ENCODE measurements around the gene PIEZO2. TPM values are rescaled to one million over a fixed set of nuclear protein-coding genes. Genes with fewer than 3 reads are reported as not detected.

The PIEZO2 gene
- total RNA-seq, 1 experiment from 2014 or later = 10.7 TPM

- TF ChIP-seq KAT7 (CRISPR knock-in tag; IDR thresholded peaks at IDR 0.05; ENCODE audit: borderline replicate concordance) (no peak), TEAD1 (CRISPR knock-in tag; IDR thresholded peaks at IDR 0.05) (no peak)
Observed at GRCh38 chr18:11066038-11066437, 83.3 kb downstream of the PIEZO2 start (continued).

GRCh38 chr18:11064727-11065460 lies 84.5 kb downstream of the PIEZO2 start:
- no peak for TF ChIP-seq NFE2L1 (CRISPR knock-in tag; IDR thresholded peaks at IDR 0.05)
- TF ChIP-seq GABPB1 (CRISPR knock-in tag; IDR thresholded peaks at IDR 0.05) = no peak
- TF ChIP-seq GTF2I (CRISPR knock-in tag; conservative IDR thresholded peaks at IDR 0.05) = no peak
- no peak for TF ChIP-seq ZNF263 (CRISPR knock-in tag; IDR thresholded peaks at IDR 0.05; ENCODE audit: low read depth)
- TF ChIP-seq HMGXB4 (CRISPR knock-in tag; IDR thresholded peaks at IDR 0.05) = no peak
- TF ChIP-seq E2F5 (CRISPR knock-in tag; IDR thresholded peaks at IDR 0.05) = no peak
- TF ChIP-seq SOX15 (CRISPR knock-in tag; IDR thresholded peaks at IDR 0.05) = no peak
- no peak for TF ChIP-seq MLX (CRISPR knock-in tag; IDR thresholded peaks at IDR 0.05)
- TF ChIP-seq RELA (CRISPR knock-in tag; IDR thresholded peaks at IDR 0.05; ENCODE audit: borderline replicate concordance) = no peak
- no peak for TF ChIP-seq OVOL2 (CRISPR knock-in tag; IDR thresholded peaks at IDR 0.05; ENCODE audit: borderline replicate concordance)
- no peak for TF ChIP-seq NFATC4 (CRISPR knock-in tag; IDR thresholded peaks at IDR 0.05)
- no peak for TF ChIP-seq JAZF1 (CRISPR knock-in tag; IDR thresholded peaks at IDR 0.05)
- TF ChIP-seq CTCF (IDR thresholded peaks at IDR 0.05) = no peak
- TF ChIP-seq ETV6 (CRISPR knock-in tag; IDR thresholded peaks at IDR 0.05) = no peak
- TF ChIP-seq JUN (CRISPR knock-in tag; IDR thresholded peaks at IDR 0.05) = no peak
- TF ChIP-seq ZNF281 (CRISPR knock-in tag; IDR thresholded peaks at IDR 0.05) = no peak
- no peak for TF ChIP-seq FOXJ3 (CRISPR knock-in tag; IDR thresholded peaks at IDR 0.05; ENCODE audit: borderline replicate concordance)
- no peak for TF ChIP-seq ZNF396 (CRISPR knock-in tag; IDR thresholded peaks at IDR 0.05; ENCODE audit: borderline replicate concordance)
- TF ChIP-seq USF1 (CRISPR knock-in tag; IDR thresholded peaks at IDR 0.05) = no peak
- no peak for TF ChIP-seq PRRX2 (CRISPR knock-in tag; IDR thresholded peaks at IDR 0.05)
- H3K4me3 Mint-ChIP-seq = no peak overlapping the region
- H3K4me1 Mint-ChIP-seq = peaks cover 16% of the 10 kb centered on the region
- ATAC-seq = no peak
- POLR2A ChIA-PET = no interaction called here
- CTCF ChIA-PET = no interaction called here
- H3K36me3 Mint-ChIP-seq = peaks cover 24% of the 10 kb centered on the region
- no peaks in the 10 kb centered on the region for H3K27me3 Mint-ChIP-seq (ENCODE audit: low read depth)
- no peak for DNase-seq (ENCODE audit: low spot score)
- H3K27ac Mint-ChIP-seq = no peak overlapping the region
- peaks cover 26% of the 10 kb centered on the region for H3K9me3 Mint-ChIP-seq
